Hepatocyte (in vitro differentiated cells): Measurements from ENCODE around the gene DNMT3B. TPM values are rescaled to one million over a fixed set of nuclear protein-coding genes. Genes with fewer than 3 reads are reported as not detected.
"Not testable (repeated sequence)": the region's sequence is repeated elsewhere in the genome, so short reads cannot be mapped to it uniquely, and the experiment has no call there.

Experiments used
- DNase-seq: peaks from one replicate; pipeline ENCODE4 v3.0.0-alpha.2; 2016; ENCODE audit warnings: low spot score
- H2AFZ ChIP-seq: fragments of 200-600 bp; sonication (generic); 2 replicates; pipeline ENCODE4 v1.6.0; 2016; ENCODE audit warnings: antibody characterized with exemption, mild to moderate bottlenecking
- H3K27ac ChIP-seq: fragments of 200-600 bp; sonication (generic); 2 replicates; pipeline ENCODE4 v1.5.1; 2016; ENCODE audit warnings: mild to moderate bottlenecking
- H3K27me3 ChIP-seq: fragments of 200-600 bp; sonication (generic); 2 replicates; pipeline ENCODE4 v1.6.1; 2016
- H3K36me3 ChIP-seq: fragments of 200-600 bp; sonication (generic); replicated peaks from 2 replicates; pipeline ENCODE4 v1.5.1; 2016; ENCODE audit warnings: low read depth; ENCODE audit not compliant: insufficient read depth
- H3K4me1 ChIP-seq: fragments of 200-600 bp; sonication (generic); 2 replicates; pipeline ENCODE4 v1.5.1; 2016; ENCODE audit warnings: mild to moderate bottlenecking, moderate library complexity; ENCODE audit not compliant: insufficient read depth
- H3K4me2 ChIP-seq: fragments of 200-600 bp; sonication (generic); 2 replicates; pipeline ENCODE4 v1.6.0; 2016
- H3K4me3 ChIP-seq: fragments of 200-600 bp; sonication (generic); 2 replicates; pipeline ENCODE4 v1.5.1; 2016; ENCODE audit warnings: mild to moderate bottlenecking
- H3K79me2 ChIP-seq: fragments of 200-600 bp; sonication (generic); 2 replicates; pipeline ENCODE4 v1.6.0; 2017; ENCODE audit warnings: mild to moderate bottlenecking
- H3K9me2 ChIP-seq: fragments of 200-600 bp; sonication (generic); replicated peaks from 2 replicates; pipeline ENCODE4 v1.6.0; 2017; ENCODE audit warnings: mild to moderate bottlenecking; ENCODE audit not compliant: insufficient read depth
- H3K9me3 ChIP-seq: fragments of 200-600 bp; sonication (generic); 2 replicates; pipeline ENCODE4 v1.5.1; 2016; ENCODE audit warnings: low read depth, mild to moderate bottlenecking
- H4K20me1 ChIP-seq: fragments of 200-600 bp; sonication (generic); 2 replicates; pipeline ENCODE4 v1.6.0; 2016; ENCODE audit warnings: mild to moderate bottlenecking; ENCODE audit not compliant: insufficient read depth, poor library complexity, severe bottlenecking
- EZH2 ChIP-seq: fragments of 200-600 bp; sonication (generic); IDR thresholded peaks from 2 replicates; pipeline ENCODE4 v1.6.1; 2016; ENCODE audit warnings: antibody characterized with exemption, mild to moderate bottlenecking, borderline replicate concordance
- EZH2phosphoT487 ChIP-seq: fragments of 200-600 bp; sonication (generic); IDR thresholded peaks from one replicate; pipeline ENCODE4 v1.6.1; 2018; ENCODE audit warnings: antibody characterized with exemption, mild to moderate bottlenecking, low read depth, moderate library complexity; ENCODE audit not compliant: unreplicated experiment, severe bottlenecking
- WGBS: methylation state at CpG from one replicate; pipeline ENCODE4 v1.1.6; 2016; ENCODE audit warnings: low lambda C conversion rate; ENCODE audit errors: missing lambda C conversion rate; 5-methylcytosine and 5-hydroxymethylcytosine counted together
- polyA plus RNA-seq: library from polyadenylated mRNA; unstranded; fragments of >200 nt; fragmentation: Nextera tagmentation; extraction: Ambion mirVana; gene quantifications from 2 replicates; pipeline ENCODE4 v1.2.1, GENCODE V29; 2016
- total RNA-seq: library from RNA; depleted of rRNA; stranded (reverse); fragments of >200 nt; gene quantifications from 2 replicates; pipeline ENCODE4 v1.2.3, GENCODE V29; 2014
- TF ChIP-seq, protein P1 (sequence below): fragments of 200-600 bp; sonication (generic); IDR thresholded peaks from 2 replicates; pipeline ENCODE4 v1.5.1; 2016; ENCODE audit warnings: antibody characterized with exemption, mild to moderate bottlenecking; ENCODE audit not compliant: poor library complexity

Gene DNMT3B
- total and polyA plus RNA-seq, 2 experiments from 2014 or later, result 4.3 to 5.2 TPM

DNA sequence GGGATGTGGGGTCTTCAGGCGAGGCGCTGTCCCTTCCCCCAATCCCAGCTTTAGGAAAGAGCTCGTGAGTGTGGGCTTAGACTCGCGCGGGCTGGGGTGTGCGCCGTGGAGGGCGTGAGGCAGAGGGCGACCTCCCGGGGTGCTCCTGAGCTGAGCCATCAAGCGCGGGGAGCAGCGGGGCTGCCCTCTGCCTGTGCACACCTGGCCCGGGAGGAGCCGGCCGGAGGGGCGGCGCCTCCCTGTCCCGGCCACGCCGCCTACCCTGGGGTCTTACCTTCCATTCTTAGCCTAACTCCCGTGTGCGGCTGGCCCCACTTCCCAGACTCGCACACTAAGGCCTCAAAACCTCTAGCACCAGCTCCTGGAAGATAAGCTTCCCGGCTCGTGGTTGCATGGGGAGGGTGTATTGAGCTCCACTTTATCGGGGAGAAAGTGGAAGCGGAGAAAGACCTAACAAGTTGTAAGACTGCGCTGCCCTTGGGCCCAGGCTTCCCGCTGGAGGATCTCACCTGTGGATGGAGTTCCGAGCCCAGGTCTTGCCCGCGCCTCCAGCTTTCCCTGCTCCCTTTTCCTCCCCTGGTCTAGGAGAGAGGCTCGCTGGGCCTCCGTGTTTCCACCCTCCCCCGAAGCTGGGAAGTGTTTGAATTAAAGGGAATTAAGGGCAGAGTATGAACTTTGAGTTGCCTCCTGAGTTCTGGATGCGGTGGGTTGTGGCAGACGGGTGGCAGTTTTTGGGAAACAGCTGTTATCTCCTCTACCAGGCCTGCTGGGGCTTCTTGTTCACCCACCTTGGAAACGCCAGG lies 1.2 kb downstream of the DNMT3B start:
- peak overlapping the region; percentile 99 for H3K4me2 ChIP-seq
- H3K9me2 ChIP-seq, result no peaks in the 10 kb centered on the region
- peaks cover 13% of the 10 kb centered on the region for H3K4me1 ChIP-seq
- no peaks in the 10 kb centered on the region for H3K9me3 ChIP-seq
- peak overlapping the region; percentile 63 for H3K4me3 ChIP-seq
- peak overlapping the region; percentile 100 for H2AFZ ChIP-seq
- H3K79me2 ChIP-seq, result peaks cover 17% of the 10 kb centered on the region
- WGBS, result 8% methylated on average over 40 of the region's 40 CpGs
- H4K20me1 ChIP-seq, result no peaks in the 10 kb centered on the region
- H3K36me3 ChIP-seq, result no peaks in the 10 kb centered on the region
- TF ChIP-seq, protein P1, sequence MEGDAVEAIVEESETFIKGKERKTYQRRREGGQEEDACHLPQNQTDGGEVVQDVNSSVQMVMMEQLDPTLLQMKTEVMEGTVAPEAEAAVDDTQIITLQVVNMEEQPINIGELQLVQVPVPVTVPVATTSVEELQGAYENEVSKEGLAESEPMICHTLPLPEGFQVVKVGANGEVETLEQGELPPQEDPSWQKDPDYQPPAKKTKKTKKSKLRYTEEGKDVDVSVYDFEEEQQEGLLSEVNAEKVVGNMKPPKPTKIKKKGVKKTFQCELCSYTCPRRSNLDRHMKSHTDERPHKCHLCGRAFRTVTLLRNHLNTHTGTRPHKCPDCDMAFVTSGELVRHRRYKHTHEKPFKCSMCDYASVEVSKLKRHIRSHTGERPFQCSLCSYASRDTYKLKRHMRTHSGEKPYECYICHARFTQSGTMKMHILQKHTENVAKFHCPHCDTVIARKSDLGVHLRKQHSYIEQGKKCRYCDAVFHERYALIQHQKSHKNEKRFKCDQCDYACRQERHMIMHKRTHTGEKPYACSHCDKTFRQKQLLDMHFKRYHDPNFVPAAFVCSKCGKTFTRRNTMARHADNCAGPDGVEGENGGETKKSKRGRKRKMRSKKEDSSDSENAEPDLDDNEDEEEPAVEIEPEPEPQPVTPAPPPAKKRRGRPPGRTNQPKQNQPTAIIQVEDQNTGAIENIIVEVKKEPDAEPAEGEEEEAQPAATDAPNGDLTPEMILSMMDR, result no peak
- TF ChIP-seq EZH2, result no peak
- TF ChIP-seq EZH2phosphoT487, result no peak
- DNase-seq, result peak; percentile 61
- no peak overlapping the region for H3K27ac ChIP-seq
- no peaks in the 10 kb centered on the region for H3K27me3 ChIP-seq

DNA sequence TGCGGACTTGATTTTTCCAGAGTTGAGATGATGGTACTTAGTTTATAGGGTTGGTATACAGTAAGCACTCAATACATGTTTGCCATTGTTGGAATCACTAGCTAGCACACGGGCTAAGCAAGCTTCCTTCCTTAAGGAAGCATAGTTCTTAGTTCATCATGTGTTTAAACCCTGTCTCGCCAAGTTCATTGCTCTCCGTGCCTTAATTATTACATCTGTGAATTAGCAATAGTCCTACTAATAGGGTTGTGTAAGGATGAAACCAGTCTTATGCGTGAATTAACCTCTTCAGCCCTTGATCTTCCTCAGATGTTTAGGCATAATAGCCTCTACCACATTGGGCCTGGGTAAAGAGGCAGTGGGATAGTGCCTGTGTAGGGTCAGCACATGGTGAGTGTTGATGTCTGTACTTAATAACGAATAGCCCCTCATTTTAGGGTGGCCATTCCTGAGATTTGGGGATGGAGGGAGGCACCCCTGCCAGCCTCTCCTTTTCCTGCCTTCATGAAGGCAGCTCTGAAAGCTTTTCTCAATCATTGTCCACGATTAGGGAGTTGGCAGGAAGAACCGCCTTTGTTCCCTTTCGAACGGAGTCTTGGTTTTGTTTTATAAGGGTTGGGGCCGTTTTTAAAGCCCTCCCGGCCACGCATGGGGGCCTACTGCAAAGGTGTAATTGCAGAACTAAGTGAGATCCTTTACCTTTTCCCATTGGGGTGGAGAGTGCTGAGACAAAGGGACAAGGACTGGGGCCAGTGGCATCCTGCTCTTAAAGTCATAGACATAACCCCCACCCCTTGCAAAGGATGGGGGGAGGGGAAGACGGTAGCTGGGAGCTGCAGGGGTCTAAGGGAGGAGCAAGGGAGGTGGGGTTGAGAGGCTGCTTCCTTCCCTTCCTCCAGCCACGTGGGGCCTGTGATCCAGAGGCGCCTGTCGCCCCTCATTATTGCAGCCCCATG lies 2.1 kb downstream of the DNMT3B start:
- Histone ChIP-seq H3K4me3 (no peak overlapping the region), H3K4me1 (peaks cover 13% of the 10 kb centered on the region), H4K20me1 (no peaks in the 10 kb centered on the region), H3K9me3 (no peaks in the 10 kb centered on the region), H2AFZ (no peak overlapping the region), H3K27me3 (no peaks in the 10 kb centered on the region), H3K27ac (no peak overlapping the region), H3K36me3 (no peaks in the 10 kb centered on the region), H3K79me2 (peaks cover 17% of the 10 kb centered on the region), H3K4me2 (peak overlapping the region; percentile 99), H3K9me2 (no peaks in the 10 kb centered on the region)
- TF ChIP-seq, protein P1, result no peak
- TF ChIP-seq EZH2phosphoT487, result no peak
- TF ChIP-seq EZH2, result no peak
- DNase-seq, result no peak
- WGBS, result 61% methylated on average over 16 of the region's 17 CpGs

DNA sequence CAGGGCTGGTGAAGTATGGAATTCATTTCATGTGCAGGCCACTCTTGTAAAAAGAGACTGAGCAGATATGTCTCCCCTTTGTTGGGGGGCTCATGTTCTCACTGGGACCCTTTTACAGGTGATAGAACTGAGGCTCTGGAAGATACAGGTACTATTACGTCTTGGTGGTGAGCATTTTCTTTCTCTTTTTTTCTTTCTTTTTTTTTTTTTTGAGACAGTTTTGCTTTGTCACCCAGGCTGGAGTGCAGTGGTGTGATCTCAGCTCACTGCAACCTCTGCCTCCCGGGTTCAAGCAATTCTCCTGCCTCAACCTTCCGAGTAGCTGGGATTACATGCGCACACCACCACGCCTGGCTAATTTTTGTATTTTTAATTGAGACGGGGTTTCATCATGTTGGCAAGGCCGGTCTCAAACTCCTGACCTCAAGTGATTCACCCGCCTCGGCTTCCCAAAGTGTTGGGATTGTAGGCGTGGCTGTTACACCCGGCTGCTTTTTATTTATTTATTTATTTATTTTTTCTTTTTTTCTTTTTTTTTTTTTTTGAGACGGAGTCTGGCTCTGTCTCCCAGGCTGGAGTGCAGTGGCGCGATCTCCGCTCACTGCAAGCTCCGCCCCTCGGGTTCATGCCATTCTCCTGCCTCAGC lies 3.2 kb downstream of the DNMT3B start:
- H3K4me2 ChIP-seq, result not testable (repeated sequence)
- H3K79me2 ChIP-seq, result peaks cover 21% of the 10 kb centered on the region
- 92% methylated on average over 16 of the region's 17 CpGs for WGBS

More for the DNA sequence above, 3.2 kb downstream of the DNMT3B start:
- not testable (repeated sequence) for H3K36me3 ChIP-seq, H3K27me3 ChIP-seq, H2AFZ ChIP-seq, H3K27ac ChIP-seq, H3K9me2 ChIP-seq, H4K20me1 ChIP-seq, DNase-seq, H3K9me3 ChIP-seq, H3K4me3 ChIP-seq
- H3K4me1 ChIP-seq, result peaks cover 13% of the 10 kb centered on the region
